Measurements from ENCODE around the gene PCNX1. TPM values are rescaled to one million over a fixed set of nuclear protein-coding genes. Genes with fewer than 3 reads are reported as not detected.

Gene PCNX1
- total and polyA plus RNA-seq, 2 of the 4 experiments (the other 2 are of a cell fraction), result 15.0 to 43.7 TPM

DNA sequence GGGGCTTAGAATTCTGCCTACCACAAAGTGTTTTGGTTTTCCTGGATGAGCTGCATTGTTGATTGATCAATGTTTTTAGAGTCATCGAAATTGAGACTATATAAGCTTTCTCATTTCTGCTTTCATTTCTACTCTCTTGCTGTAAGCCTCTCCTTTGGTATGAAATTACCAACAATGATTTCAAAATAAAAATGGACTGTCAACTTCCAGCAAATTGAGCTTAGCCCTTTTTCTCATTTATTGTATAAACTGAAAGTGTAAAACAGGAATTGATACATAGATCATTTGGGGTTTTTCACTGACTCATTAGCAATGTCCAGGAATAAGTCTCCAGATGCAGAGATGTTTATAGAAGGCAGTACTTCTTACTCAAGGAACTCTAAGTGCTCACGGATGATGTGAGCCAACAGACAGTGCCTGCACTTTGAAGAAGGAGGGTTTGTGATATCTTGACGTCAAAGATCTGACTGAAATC, 20.0 kb upstream of the PCNX1 start:
- Histone ChIP-seq H2BK15ac (ENCODE audit: low read depth, low read length) (peak overlapping the region; percentile 13; the same call in 1 of the 3 replicates), H2AK5ac (ENCODE audit: low read depth, low read length) (0 out of 2 replicates have a peak overlapping the region, but pooled peaks have one; percentile 18), H2BK20ac (ENCODE audit: low read depth, low read length) (peak overlapping the region; percentile 3; the same call in 1 of the 2 replicates), H3K36me3 (ENCODE audit: control insufficient read depth, insufficient read depth, low read length) (no peaks in the 10 kb centered on the region), H2AFZ (replicated peaks; ENCODE audit: low read length, poor library complexity) (no peak overlapping the region), H3K14ac (replicated peaks; ENCODE audit: low read depth, low read length) (0 out of 2 replicates have a peak overlapping the region, but pooled peaks have one; percentile 36), H3K23ac (ENCODE audit: low read depth, low read length) (no peak overlapping the region), H3K27ac (ENCODE audit: insufficient read depth, low read length) (peak overlapping the region; percentile 65; the same call in 1 of the 2 replicates), H3K9ac (ENCODE audit: low read depth, low read length) (no peak overlapping the region), H3K79me1 (ENCODE audit: low read depth in 1 of 2, low read length in 2 of 2) (no peaks in the 10 kb centered on the region), H3K56ac (ENCODE audit: extremely low read depth, insufficient read depth, low read length) (no peak overlapping the region), H3K9me3 (ENCODE audit: control insufficient read depth, insufficient read depth, low read length) (no peaks in the 10 kb centered on the region), H2BK5ac (ENCODE audit: low read depth, low read length, poor library complexity, severe bottlenecking) (peak overlapping the region; percentile 28), H4K91ac (ENCODE audit: insufficient read depth, low read depth, low read length) (0 out of 2 replicates have a peak overlapping the region, but pooled peaks have one; percentile 33), H3K4me2 (ENCODE audit: low read depth, low read length) (peak overlapping the region; percentile 61), H3K4ac (ENCODE audit: low read depth, low read length) (peak overlapping the region; percentile 6; the same call in 1 of the 2 replicates), H3K4me1 (ENCODE audit: control insufficient read depth, insufficient read depth, low read length) (peaks cover 13% of the 10 kb centered on the region), H2BK120ac (ENCODE audit: low read depth, low read length) (peak overlapping the region; percentile 22), H3K4me3 (ENCODE audit: insufficient read depth, low read depth, low read length) (no peak overlapping the region), H4K20me1 (ENCODE audit: insufficient read depth, low read length) (no peaks in the 10 kb centered on the region), H3K27me3 (ENCODE audit: control insufficient read depth, insufficient read depth, low read length) (no peaks in the 10 kb centered on the region), H2AK9ac (replicated peaks; ENCODE audit: low read depth, low read length, poor library complexity) (no peak overlapping the region), H4K5ac (ENCODE audit: low read depth, low read length) (peak overlapping the region; percentile 25; the same call in 1 of the 2 replicates), H3K18ac (ENCODE audit: low read depth, low read length) (peak overlapping the region; percentile 70; the same call in 1 of the 2 replicates), H4K8ac (ENCODE audit: low read depth in 2 of 2, low read length in 2 of 2) (peak overlapping the region; percentile 2 to 26; a peak in 1 of 4 replicates), H3K9me1 (ENCODE audit: insufficient read depth, low read length) (no peaks in the 10 kb centered on the region)
- in situ Hi-C loops (cut with MboI; ENCODE audit: low sequenced_read_pairs), result no loop called here
- no CpG with 5 or more reads among the region's 3 CpGs for WGBS, 2 experiments (ENCODE audit: extremely low coverage in 2 of 2, insufficient read length in 1 of 2)
- no peak for TF ChIP-seq POLR2A (IDR thresholded peaks at IDR 0.05; ENCODE audit: low read depth, low read length)
- peak; percentile 75 for TF ChIP-seq CEBPB (IDR thresholded peaks at IDR 0.05; ENCODE audit: low read depth, low read length)
- peak; percentile 87 for TF ChIP-seq FOS (IDR thresholded peaks at IDR 0.05; ENCODE audit: low read depth, low read length)
- TF ChIP-seq MAFK (IDR thresholded peaks at IDR 0.05; ENCODE audit: low read depth, low read length), result no peak
- no peak for TF ChIP-seq RCOR1 (IDR thresholded peaks at IDR 0.05; ENCODE audit: insufficient replicate concordance, low read length)
- no peak for TF ChIP-seq CHD1 (IDR thresholded peaks at IDR 0.05; ENCODE audit: low read depth, low read length)
- peak; percentile 33; the same call in 1 of the 2 replicates for TF ChIP-seq BHLHE40 (IDR thresholded peaks at IDR 0.05; ENCODE audit: low read depth, low read length)
- TF ChIP-seq RAD21 (IDR thresholded peaks at IDR 0.05; ENCODE audit: low read length), result no peak; the same call in 1 of the 2 replicates
- TF ChIP-seq NFE2L2 (IDR thresholded peaks at IDR 0.05; ENCODE audit: low read depth, low read length), result peak; percentile 10; the same call in 1 of the 2 replicates
- no TSS peak for BruUV-seq (replicated peaks)
- intact Hi-C loops (cut with micrococcal nuclease), result loop anchor here (5.0 kb wide), 1 partner anchor 175 kb away; no protein-coding TSS in a partner anchor
- POLR2A ChIA-PET (ENCODE audit: unreplicated experiment), result no interaction called here
- CTCF ChIA-PET, result no interaction called here
- ATAC-seq (ENCODE audit: low read depth) (peak; percentile 82), DNase-seq (peak; percentile 98)
- dilution Hi-C loops (cut with HindIII; ENCODE audit: low sequenced_read_pairs, unreplicated experiment), result no loop called here
